Measurements from ENCODE around the gene USP40. TPM values are rescaled to one million over a fixed set of nuclear protein-coding genes. Genes with fewer than 3 reads are reported as not detected.

The USP40 gene
- total RNA-seq, 2 experiments from 2014 or later = 0.51 to 1.7 TPM

- no TSS peak for BruUV-seq (replicated peaks)
- Histone ChIP-seq H3K4me2 (ENCODE audit: low read length) (no peak overlapping the region), H3K9me3 (ENCODE audit: low read length) (peaks cover 22% of the 10 kb centered on the region), H3K79me2 (ENCODE audit: insufficient read depth, low read depth, low read length) (no peaks in the 10 kb centered on the region), H3K9me2 (ENCODE audit: insufficient read depth, low read length) (no peaks in the 10 kb centered on the region), H3K27ac (ENCODE audit: low read depth, low read length, poor library complexity, severe bottlenecking) (no peak overlapping the region), H3K4me3 (ENCODE audit: low read depth, low read length, poor library complexity, severe bottlenecking) (no peak overlapping the region), H3K4me1 (ENCODE audit: insufficient read depth, low read length, poor library complexity, severe bottlenecking) (peaks cover 7% of the 10 kb centered on the region), H3K36me3 (ENCODE audit: insufficient read depth, low read length) (peaks cover 5% of the 10 kb centered on the region; the same call in 1 of the 2 replicates), H2AFZ (ENCODE audit: low read length) (peak overlapping the region; percentile 76), H4K20me1 (ENCODE audit: insufficient read depth, low read length) (no peaks in the 10 kb centered on the region)
- CTCF ChIA-PET (ENCODE audit: unreplicated experiment) = no interaction called here
- peak; percentile 29 for DNase-seq (ENCODE audit: low spot score)
- TF ChIP-seq EZH2phosphoT487 (IDR thresholded peaks at IDR 0.05; ENCODE audit: borderline replicate concordance, low read depth, low read length) (no peak), CTCF (conservative IDR thresholded peaks at IDR 0.05; ENCODE audit: low read length) (peak; percentile 55)
- POLR2A ChIA-PET = interaction anchor here (1.2 to 2.1 kb wide), 3 partner anchors 10 to 14 kb away, joined by 3 to 7 read pairs (median 4); no protein-coding TSS in a partner anchor
- intact Hi-C loops (cut with micrococcal nuclease; ENCODE audit: unreplicated experiment) = no loop called here
These were observed 68.5 kb downstream of the USP40 start for GRCh38 chr2:233498126-233498525.

- no peaks in the 10 kb centered on the region for H3K9me2 ChIP-seq (ENCODE audit: insufficient read depth, low read length)
- DNase-seq (ENCODE audit: low spot score) = no peak
- no TSS peak for BruUV-seq (replicated peaks)
- no peak overlapping the region for H3K27ac ChIP-seq (ENCODE audit: low read depth, low read length, poor library complexity, severe bottlenecking)
- intact Hi-C loops (cut with micrococcal nuclease; ENCODE audit: unreplicated experiment) = no loop called here
- H3K9me3 ChIP-seq (ENCODE audit: low read length) = peaks cover 17% of the 10 kb centered on the region; the same call in 1 of the 2 replicates
- no peak overlapping the region for H3K4me3 ChIP-seq (ENCODE audit: low read depth, low read length, poor library complexity, severe bottlenecking)
- POLR2A ChIA-PET = interaction anchor here (1.3 to 2.1 kb wide), 2 partner anchors 14 to 15 kb away, joined by 4 to 7 read pairs; no protein-coding TSS in a partner anchor
- CTCF ChIA-PET (ENCODE audit: unreplicated experiment) = no interaction called here
- no peak for TF ChIP-seq CTCF (conservative IDR thresholded peaks at IDR 0.05; ENCODE audit: low read length)
- TF ChIP-seq EZH2phosphoT487 (IDR thresholded peaks at IDR 0.05; ENCODE audit: borderline replicate concordance, low read depth, low read length) = no peak
- H3K79me2 ChIP-seq (ENCODE audit: insufficient read depth, low read depth, low read length) = no peaks in the 10 kb centered on the region
- H3K4me2 ChIP-seq (ENCODE audit: low read length) = no peak overlapping the region
- peak overlapping the region; percentile 76 for H2AFZ ChIP-seq (ENCODE audit: low read length)
- peaks cover 7% of the 10 kb centered on the region for H3K4me1 ChIP-seq (ENCODE audit: insufficient read depth, low read length, poor library complexity, severe bottlenecking)
- H3K36me3 ChIP-seq (ENCODE audit: insufficient read depth, low read length) = peaks cover 4% of the 10 kb centered on the region; the same call in 1 of the 2 replicates
- H4K20me1 ChIP-seq (ENCODE audit: insufficient read depth, low read length) = no peaks in the 10 kb centered on the region
These were observed 68.9 kb downstream of the USP40 start for GRCh38 chr2:233497692-233498091.
